NCI-H146 treated with DMSO at 0.1 percent for 48 hours (cell line): Measurements from ENCODE around the gene KRT78.

Source experiments
- DNase-seq: peaks from one replicate; lab custom pipeline; 2025; ENCODE audit not compliant: unreplicated experiment; lab: John Stamatoyannopoulos, UW

Gene KRT78

DNA sequence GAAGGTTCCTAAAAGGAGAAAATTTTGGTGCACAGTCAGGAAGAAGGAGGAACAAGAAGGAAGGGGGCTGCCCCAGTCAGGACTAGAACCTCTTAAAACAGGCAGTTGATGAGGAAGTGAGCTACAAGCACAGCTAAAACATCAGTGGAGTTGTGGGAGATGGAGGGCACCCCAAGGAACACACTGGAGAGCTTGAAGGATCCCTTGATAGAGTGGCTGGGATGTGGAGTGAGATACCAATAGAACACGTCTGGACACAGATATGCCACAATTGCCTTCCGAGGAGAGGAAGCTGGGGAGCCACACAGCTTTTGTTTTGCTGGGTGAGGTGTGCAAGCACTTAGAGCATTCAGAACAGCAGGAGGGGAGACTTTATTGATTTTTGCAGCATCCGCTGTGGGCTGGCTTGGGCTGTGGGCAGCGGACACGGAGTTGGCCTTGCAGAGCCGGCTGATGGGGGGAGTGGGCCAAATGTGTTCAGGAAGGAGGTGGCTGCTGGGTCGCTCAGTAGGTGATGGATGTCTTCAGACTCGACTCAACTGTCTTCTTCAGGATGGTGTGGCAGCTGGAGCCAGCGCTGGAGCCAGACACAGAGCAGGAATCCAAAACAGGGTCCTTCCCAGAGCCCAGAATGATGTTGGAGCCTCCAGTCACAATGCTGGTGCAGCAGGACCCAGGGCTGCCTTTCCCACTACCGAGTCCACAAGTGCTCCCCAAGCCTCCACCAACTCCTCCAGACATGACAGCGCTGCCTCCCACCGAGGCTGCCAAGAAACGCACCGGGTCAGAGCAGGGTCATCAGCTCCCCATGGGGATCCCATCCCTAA lies 10.0 kb downstream of the KRT78 start:
- peak; percentile 75 for DNase-seq

- no peak for DNase-seq
Measured at GRCh38 chr12:52837781-52838608, 10.8 kb downstream of the KRT78 start.

- no peak for DNase-seq
Measured at GRCh38 chr12:52837413-52837741, 11.4 kb downstream of the KRT78 start.

- no peak for DNase-seq
Measured at GRCh38 chr12:52836491-52837412, 12.0 kb downstream of the KRT78 start.

DNA sequence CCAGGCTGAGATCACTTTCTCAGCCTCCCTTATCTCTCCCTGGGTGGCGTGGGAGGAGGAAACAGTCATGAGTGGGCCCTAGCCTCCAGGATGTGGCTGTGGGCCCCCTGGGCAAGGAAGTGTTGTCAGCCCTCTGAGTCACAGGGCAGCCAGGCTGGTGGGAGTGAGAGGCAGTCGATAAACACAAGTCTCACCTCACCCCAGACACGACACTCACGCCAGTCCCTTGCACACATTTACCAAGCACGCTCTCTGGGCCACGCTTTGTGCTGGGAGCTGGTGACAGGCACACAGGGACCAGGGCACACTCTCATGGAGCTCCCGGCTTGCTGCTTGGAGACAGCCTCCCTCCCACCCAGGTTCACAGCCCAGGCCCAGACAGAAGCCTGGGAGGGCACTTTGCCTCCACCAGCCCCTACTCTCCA lies 12.7 kb downstream of the KRT78 start:
- no peak for DNase-seq

DNA sequence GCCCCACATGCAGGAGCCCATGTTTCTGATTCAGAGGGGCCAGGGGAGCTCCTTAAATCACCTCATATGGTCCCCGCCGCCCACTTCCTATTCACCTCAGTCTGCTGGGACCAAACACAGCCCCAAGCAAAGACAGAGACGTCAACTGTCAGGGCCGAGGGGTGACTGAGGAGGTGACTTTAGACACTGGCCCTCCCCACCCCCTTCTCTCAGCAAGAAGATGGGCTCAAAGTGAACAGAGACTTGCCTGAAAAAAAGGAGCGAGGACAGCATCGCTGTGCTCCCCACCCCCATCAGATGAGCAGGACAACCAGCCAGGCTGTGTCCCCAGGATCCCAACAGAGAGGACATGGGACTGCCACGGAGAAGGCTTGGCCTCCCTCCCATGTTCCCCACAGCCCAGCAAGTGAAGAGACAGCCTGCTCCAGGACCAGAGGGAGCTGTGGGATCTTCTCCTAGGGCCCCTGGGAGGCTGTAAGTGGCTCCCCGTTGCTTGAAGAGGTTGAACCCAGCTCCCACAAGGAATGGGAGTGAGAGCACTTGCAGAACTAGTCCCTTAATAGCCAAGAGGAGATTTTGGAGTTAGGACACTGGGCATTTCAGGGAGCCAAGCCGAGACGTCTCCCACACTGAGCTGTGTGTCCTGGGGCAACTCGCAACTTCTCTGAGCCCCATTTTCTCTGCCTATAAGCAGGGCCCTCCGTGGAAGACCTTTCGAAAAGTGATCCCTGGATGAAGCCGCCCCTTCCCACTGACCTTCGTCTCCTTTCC lies 13.3 kb downstream of the KRT78 start:
- no peak for DNase-seq

- DNase-seq = no peak
Measured at GRCh38 chr12:52834727-52835001, 14.1 kb downstream of the KRT78 start.

- no peak for DNase-seq
Measured at GRCh38 chr12:52833922-52834726, 14.7 kb downstream of the KRT78 start, which contains the start of gene KRT79. Gene KRT79, minus strand, starts transcription at chr12:52834311. Its CDS starts 51 bp downstream, at chr12:52834260.

- DNase-seq = no peak
Measured at GRCh38 chr12:52832985-52833905, 15.5 kb downstream of the KRT78 start.

GRCh38 chr12:52832451-52832850 lies 16.3 kb downstream of the KRT78 start:
- no peak for DNase-seq

DNA sequence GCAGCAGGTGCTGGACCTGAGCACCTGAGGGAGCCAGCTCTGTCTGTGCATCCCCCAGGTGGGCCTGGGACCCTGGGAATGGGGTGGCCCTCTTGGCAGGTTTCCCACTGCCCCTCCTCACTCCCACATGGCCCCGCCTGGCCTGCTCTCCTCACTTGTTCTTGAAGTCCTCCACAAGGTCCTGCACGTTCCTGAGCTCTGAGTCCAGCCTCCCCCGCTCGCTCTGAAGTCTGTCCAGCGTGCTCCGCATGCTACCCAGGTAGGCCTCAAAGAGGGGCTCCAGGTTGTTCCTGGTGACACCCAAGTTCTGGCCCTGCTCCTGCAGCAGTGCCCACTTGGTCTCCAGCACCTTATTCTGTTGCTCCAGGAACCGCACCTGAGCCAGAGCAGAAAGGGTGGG lies 17.5 kb downstream of the KRT78 start:
- no peak for DNase-seq

DNA sequence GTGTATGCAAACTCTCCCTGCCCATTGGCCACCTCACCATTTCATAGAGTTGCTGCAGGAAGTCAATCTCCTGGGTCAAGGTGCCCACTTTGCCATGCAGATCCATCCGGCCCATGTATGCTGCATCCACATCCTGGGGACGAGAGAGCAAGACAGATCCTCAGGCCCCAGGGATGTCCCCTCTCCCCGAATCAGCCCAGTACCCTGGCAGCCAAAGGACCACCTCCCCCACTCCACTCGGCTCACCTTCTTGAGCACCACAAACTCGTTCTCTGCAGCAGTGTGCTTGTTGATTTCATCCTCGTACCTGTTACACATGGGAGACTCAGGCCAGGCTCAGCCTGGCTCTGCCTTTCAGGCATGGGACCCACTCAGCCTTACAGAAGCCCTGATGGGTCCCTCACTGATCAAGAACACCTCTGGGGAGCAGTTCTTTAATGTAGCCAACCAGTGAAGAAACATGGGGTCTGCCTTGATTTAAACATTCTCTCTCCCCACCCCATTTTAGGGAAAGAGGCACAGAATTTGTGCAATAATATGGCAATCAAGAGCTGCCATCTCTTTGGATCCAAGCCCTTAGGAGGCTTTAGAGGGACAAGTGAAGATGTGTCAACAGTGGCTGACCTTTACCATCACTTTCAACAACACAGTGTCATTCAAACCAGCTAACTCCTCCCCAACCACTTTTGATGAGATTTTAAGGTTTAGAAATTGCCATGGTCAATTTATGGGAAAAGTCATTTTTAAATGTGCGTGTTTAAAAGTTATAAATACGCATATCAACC lies 18.6 kb downstream of the KRT78 start:
- no peak for DNase-seq

DNA sequence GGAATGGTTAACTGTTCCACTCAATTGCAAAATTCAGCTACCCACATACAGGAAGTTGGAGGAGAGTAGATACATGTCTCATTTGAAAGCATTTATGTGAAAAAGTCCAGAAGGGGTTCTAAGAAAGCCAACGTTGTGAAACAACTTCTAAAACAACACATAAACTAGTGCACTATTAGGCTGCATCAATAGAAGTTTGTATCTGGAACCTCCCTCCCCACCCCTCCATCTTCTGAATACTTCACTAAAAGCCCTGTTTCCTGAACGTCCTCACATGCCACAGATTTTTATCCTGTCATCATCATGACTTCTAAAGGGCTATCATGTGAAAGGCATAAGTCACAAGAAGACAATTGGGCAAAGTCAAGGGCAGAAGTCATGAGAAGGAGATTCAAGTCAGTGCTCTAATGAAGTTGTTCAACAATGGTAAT lies 20.2 kb downstream of the KRT78 start:
- DNase-seq = no peak

- DNase-seq = no peak
Measured at GRCh38 chr12:52828156-52828555, 20.6 kb downstream of the KRT78 start.

DNA sequence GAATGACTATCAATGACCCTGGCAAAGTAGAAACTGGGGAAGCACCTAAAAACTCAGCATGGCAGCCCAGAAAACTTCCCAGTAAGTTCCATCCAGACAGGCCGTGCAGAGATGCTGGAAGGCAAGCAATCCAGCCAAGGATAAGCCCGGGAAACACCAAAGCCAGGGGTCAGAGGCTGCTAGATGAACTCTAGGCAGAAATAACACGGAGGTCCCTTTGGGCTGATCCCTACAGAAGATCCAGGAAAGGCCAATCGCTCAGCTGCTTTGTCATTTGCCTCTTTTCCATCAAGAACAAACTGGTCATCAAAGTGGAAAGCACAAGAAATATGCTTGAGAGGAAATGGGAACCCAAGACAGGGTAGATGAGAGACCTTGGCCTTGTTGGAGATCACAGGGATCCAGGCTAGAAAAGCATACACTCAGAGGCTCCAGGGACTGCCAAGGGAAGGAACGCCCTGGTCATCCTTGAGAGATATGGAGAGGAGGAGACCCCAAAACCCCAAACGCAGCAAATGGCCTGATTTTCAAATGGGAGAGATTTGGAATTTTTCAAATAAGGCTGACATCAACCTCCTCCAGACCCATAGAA lies 21.2 kb downstream of the KRT78 start:
- DNase-seq = no peak

GRCh38 chr12:52826611-52827498 lies 21.9 kb downstream of the KRT78 start:
- DNase-seq = no peak

GRCh38 chr12:52825961-52826360 lies 22.8 kb downstream of the KRT78 start:
- no peak for DNase-seq
